Stimulated activated CD4-positive, alpha-beta T cell treated with anti-CD3 and anti-CD28 coated beads, Interleukin-1b, Interleukin-23, amount 100 ng/mL, for 24 hours (primary cell): ENCODE measurements around the gene IL36RN.
"Not testable (repeated sequence)": the region's sequence is repeated elsewhere in the genome, so short reads cannot be mapped to it uniquely, and the experiment has no call there.

ENCODE experiments used
- DNase-seq, 4 experiments: peaks; one replicate each; pipeline ENCODE4 v3.0.0-alpha.2; 2020; ENCODE audit warnings: low read depth in 4 of 4, low spot score in 1 of 4

The IL36RN gene

GRCh38 chr2:113072584-113072983 is 13.6 kb downstream of the IL36RN start:
- no peak for DNase-seq

- DNase-seq = no peak
Observed at GRCh38 chr2:113073325-113073834, 14.4 kb downstream of the IL36RN start.

GRCh38 chr2:113075030-113075429 is 16.0 kb downstream of the IL36RN start:
- no peak for DNase-seq

GRCh38 chr2:113075600-113075999 is 16.6 kb downstream of the IL36RN start:
- DNase-seq = no peak

- no peak for DNase-seq
Observed at GRCh38 chr2:113076954-113077669, 18.1 kb downstream of the IL36RN start.

DNA sequence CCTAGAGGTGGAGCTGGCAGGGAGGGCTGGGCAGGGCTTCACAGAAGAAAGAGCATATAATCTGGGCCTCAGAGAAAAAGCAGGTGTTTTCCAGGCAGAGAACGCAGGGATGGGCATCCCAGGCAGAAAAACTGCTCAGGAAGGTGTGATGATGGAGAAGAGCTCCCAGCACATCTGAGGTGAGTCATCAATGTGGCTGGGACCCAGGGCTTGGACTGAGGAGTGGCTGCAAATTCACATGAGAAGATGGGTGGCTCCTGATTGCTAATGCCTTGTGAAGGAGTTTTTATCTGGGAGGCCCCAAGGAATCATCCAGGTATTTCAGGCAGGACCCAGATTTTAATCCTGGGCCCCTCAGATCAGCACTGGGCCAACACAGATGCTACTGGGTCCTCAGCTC is 18.9 kb downstream of the IL36RN start:
- DNase-seq = no peak

GRCh38 chr2:113078350-113078839 is 19.4 kb downstream of the IL36RN start:
- no peak for DNase-seq

GRCh38 chr2:113079131-113079530 is 20.1 kb downstream of the IL36RN start:
- no peak for DNase-seq

GRCh38 chr2:113080134-113080533 is 21.1 kb downstream of the IL36RN start:
- peak; percentile 10 to 42 (median 33) for DNase-seq

- no peak for DNase-seq
Observed at GRCh38 chr2:113081488-113082210, 22.7 kb downstream of the IL36RN start.

DNA sequence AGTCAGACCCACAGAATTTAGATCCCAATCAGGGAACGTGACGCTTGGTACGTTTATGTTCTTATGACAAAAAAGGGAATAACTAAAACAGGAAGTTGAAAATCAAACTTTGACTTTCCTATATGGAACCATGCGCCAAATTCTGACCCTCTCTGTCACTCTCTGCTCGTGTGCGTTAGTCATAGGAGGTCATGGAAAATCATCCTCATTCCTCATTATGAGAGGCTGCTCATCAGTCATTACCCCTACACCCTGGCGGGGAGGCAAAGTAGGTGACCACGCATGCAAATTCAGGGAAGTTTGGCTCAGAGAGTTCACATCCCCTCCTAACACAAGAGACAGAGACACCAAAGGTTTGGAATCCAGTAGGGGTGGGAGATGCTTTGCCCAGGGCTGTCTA is 24.3 kb downstream of the IL36RN start:
- no peak for DNase-seq

DNA sequence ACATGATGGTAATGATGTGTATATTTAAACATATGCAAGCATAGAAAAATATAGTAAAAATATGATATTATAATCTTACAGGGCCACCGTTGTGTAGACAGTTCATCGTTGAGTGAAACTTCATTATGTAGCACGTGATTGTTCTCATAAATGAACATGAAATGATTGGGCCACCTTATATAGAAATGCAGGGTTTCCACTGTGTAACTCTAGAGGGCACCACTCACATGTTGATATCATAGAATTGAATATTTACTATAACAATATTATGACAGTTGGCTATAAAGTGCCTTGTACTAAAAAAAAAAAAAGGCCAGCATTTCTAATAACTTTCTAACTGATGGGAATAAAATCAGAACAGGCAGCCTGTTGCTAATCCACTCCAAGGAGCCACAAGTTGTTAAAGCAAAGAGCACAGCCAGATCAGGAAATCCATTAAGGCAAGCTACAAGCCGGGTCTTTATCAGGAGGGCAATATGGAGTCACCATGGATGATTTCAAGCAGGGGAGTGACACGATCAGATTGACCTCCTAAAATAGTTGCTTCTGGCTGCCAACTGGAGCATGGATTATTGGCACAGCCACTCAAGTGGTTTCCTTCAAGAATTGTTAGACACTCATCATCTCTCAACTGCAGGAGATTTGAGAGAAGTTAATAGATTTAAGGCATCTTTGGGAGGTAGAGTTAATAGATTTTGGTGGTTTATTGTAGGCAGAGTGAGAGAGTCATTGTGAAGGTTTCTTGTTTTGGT is 25.4 kb downstream of the IL36RN start:
- DNase-seq = no peak

- DNase-seq = no peak
Observed at GRCh38 chr2:113085542-113085941, 26.5 kb downstream of the IL36RN start.

DNA sequence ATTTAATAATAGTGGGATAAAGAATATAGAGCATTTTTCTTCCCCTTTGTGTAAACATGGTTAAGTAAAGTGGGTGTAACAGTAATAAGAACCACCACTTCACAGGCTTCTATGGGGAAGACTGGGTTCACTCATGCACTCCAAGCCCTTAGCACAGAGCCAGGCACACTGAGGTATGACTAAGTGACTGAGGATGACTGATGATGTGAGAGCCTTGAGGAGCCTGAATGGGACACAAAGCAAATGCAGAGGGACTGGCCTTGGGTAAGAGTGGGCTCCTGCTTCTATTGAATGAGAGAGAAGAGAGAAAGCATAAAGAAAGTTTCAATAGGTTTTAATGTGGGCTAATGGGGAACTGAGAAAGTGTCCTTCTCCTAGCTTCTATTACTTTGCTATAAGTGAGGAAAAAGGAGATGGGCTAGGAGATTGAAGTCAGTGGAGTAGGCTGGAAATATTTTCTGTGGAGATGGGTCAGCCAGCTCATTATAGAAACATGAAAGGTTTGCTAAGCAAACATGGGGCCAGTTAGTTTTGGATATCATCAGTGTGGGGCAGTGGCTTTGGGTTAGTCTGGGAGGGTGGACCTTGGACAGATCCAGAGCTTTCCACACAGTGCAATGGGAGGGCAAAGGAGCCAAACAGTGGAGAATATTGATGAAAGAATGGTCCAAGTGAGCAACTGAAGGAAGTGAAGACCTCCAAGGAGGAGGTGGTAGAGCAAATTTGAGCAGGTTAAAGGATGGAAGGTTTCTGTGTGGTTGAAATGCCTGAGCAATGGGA is 29.4 kb downstream of the IL36RN start:
- no peak for DNase-seq

- no peak for DNase-seq
Observed at GRCh38 chr2:113089916-113090315, 30.9 kb downstream of the IL36RN start.

GRCh38 chr2:113091231-113091896 is 32.4 kb downstream of the IL36RN start:
- no peak for DNase-seq

GRCh38 chr2:113092864-113093612 is 34.0 kb downstream of the IL36RN start:
- no peak for DNase-seq

DNA sequence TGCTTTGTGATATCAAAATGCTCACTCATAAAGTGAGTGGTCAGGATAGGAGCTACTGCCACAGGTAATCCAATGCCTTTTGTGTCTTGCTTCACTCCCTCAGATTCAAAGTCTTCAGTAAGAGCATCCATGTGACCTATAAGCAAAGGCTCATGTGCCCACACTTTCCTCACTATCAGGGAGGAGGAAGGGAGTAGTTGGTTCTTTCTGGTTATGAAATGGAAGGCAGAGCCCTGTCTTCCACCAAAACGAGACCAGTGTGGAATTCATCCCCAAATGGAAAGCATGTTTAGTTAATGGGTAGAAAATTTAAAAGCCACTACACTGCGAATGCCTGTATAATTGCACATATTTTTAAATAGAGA is 34.6 kb downstream of the IL36RN start:
- no peak for DNase-seq

DNA sequence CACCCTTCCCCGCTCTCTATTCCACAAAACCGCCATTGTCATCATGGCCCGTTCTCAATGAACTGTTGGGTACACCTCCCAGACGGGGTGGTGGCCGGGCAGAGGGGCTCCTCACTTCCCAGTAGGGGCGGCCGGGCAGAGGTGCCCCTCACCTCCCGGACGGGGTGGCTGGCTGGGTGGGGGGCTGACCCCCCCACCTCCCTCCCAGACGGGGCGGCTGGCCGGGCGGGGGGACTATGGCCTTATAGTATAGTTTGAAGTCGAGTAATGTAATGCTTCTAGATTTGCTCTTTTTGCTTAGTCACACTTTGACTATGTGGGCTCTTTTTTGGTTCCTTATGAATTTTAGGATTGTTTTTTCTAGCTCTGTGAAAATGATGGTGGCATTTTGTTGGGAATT is 37.3 kb downstream of the IL36RN start:
- DNase-seq = not testable (repeated sequence)
